Activated B cell treated with CpG ODN at 0.5 μM for 24 hours (primary cell): ENCODE results near the gene CSF2. TPM values are rescaled to one million over a fixed set of nuclear protein-coding genes. Genes with fewer than 3 reads are reported as not detected.

Experiments
- ATAC-seq: fragments of 200-7000 bp; cut with Tn5 transposase; one replicate; pipeline ENCODE4 v1.10.0; 2021; ENCODE audit warnings: low read depth, mild to moderate bottlenecking, moderate library complexity
- CTCF ChIA-PET: fragments of 350-600 bp; sonication (Branson Sonifier 250); formaldehyde crosslinking; loops from one replicate; lab custom pipeline; 2021; ENCODE audit warnings: antibody characterized with exemption; lab: Charles Lee
- POLR2A ChIA-PET: fragments of 350-600 bp; sonication (Branson Sonifier 250); formaldehyde crosslinking; loops from one replicate; lab custom pipeline; 2021; ENCODE audit warnings: antibody characterized with exemption; lab: Charles Lee
- DNase-seq: peaks from one replicate; pipeline ENCODE4 v3.0.0; 2022
- H3K27ac Mint-ChIP-seq: one replicate; pipeline ENCODE4 v1.8.0; 2020; ENCODE audit warnings: mixed read lengths
- H3K27me3 Mint-ChIP-seq: one replicate; pipeline ENCODE4 v1.8.0; 2021; ENCODE audit warnings: mixed read lengths
- H3K36me3 Mint-ChIP-seq: one replicate; pipeline ENCODE4 v1.8.0; 2021; ENCODE audit warnings: low read depth, mixed read lengths
- H3K4me1 Mint-ChIP-seq: one replicate; pipeline ENCODE4 v1.8.0; 2021; ENCODE audit warnings: mixed read lengths
- H3K4me3 Mint-ChIP-seq: one replicate; pipeline ENCODE4 v1.8.0; 2020; ENCODE audit warnings: mild to moderate bottlenecking, mixed read lengths
- H3K9me3 Mint-ChIP-seq: one replicate; pipeline ENCODE4 v1.8.0; 2020; ENCODE audit warnings: mixed read lengths
- intact Hi-C: fragments of 100-400 bp; cut with micrococcal nuclease; formaldehyde crosslinking; loops from one replicate; pipeline ENCODE4 v1.15.1; 2024
- total RNA-seq: library from RNA; stranded (reverse); gene quantifications from 2 replicates; pipeline ENCODE4 v1.2.3, GENCODE V29; 2022
- TF ChIP-seq, protein P1 (sequence below): fragments of 200-600 bp; IDR thresholded peaks from one replicate; pipeline ENCODE4 v1.8.0; 2022; ENCODE audit warnings: antibody characterized with exemption, mild to moderate bottlenecking

Gene CSF2
- total RNA-seq, 1 donor from 2014 or later = not detected

GRCh38 chr5:132087176-132087575 is 13.6 kb downstream of the CSF2 start:
- no peak overlapping the region for H3K4me3 Mint-ChIP-seq
- H3K9me3 Mint-ChIP-seq = no peaks in the 10 kb centered on the region
- no peak for DNase-seq
- no peak for ATAC-seq
- no peak overlapping the region for H3K27ac Mint-ChIP-seq
- ChIA-PET POLR2A (no interaction called here), CTCF (no interaction called here)
- TF ChIP-seq, protein P1, sequence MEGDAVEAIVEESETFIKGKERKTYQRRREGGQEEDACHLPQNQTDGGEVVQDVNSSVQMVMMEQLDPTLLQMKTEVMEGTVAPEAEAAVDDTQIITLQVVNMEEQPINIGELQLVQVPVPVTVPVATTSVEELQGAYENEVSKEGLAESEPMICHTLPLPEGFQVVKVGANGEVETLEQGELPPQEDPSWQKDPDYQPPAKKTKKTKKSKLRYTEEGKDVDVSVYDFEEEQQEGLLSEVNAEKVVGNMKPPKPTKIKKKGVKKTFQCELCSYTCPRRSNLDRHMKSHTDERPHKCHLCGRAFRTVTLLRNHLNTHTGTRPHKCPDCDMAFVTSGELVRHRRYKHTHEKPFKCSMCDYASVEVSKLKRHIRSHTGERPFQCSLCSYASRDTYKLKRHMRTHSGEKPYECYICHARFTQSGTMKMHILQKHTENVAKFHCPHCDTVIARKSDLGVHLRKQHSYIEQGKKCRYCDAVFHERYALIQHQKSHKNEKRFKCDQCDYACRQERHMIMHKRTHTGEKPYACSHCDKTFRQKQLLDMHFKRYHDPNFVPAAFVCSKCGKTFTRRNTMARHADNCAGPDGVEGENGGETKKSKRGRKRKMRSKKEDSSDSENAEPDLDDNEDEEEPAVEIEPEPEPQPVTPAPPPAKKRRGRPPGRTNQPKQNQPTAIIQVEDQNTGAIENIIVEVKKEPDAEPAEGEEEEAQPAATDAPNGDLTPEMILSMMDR = no peak
- no peaks in the 10 kb centered on the region for H3K27me3 Mint-ChIP-seq
- intact Hi-C loops = no loop called here
- no peaks in the 10 kb centered on the region for H3K36me3 Mint-ChIP-seq
- peaks cover 3% of the 10 kb centered on the region for H3K4me1 Mint-ChIP-seq

GRCh38 chr5:132087661-132088060 is 14.1 kb downstream of the CSF2 start:
- no peak overlapping the region for H3K27ac Mint-ChIP-seq
- H3K4me1 Mint-ChIP-seq = peaks cover 3% of the 10 kb centered on the region
- no peaks in the 10 kb centered on the region for H3K27me3 Mint-ChIP-seq
- no peaks in the 10 kb centered on the region for H3K36me3 Mint-ChIP-seq
- DNase-seq (peak; percentile 12), ATAC-seq (no peak)
- H3K4me3 Mint-ChIP-seq = no peak overlapping the region
- no peaks in the 10 kb centered on the region for H3K9me3 Mint-ChIP-seq
- CTCF ChIA-PET = no interaction called here
- POLR2A ChIA-PET = no interaction called here
- TF ChIP-seq, protein P1 = no peak
- intact Hi-C loops = no loop called here

DNA sequence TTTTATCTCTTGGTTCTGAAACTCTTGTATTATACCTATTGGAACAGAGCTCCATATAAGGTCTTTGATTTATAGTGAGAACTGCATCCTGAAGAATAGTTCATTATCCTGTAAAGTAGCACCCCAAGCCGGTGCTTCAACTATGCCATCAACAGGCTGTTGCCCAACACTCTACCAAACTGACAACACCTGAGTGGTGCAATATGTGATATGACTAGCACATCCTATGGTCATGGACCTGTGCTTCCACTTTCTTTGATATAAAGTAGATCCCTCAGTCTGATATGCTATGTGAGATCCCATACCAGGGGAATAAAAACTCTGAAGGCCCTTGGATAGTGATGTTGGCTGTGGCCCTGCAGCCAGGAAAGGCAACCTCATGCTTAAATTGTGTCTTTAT is 15.8 kb downstream of the CSF2 start:
- DNase-seq (no peak), ATAC-seq (no peak)
- TF ChIP-seq, protein P1 = no peak
- Mint-ChIP-seq H3K9me3 (no peaks in the 10 kb centered on the region), H3K27me3 (no peaks in the 10 kb centered on the region), H3K4me3 (no peak overlapping the region), H3K4me1 (peaks cover 11% of the 10 kb centered on the region), H3K27ac (no peak overlapping the region), H3K36me3 (no peaks in the 10 kb centered on the region)
- ChIA-PET POLR2A (no interaction called here), CTCF (no interaction called here)
- intact Hi-C loops = no loop called here

DNA sequence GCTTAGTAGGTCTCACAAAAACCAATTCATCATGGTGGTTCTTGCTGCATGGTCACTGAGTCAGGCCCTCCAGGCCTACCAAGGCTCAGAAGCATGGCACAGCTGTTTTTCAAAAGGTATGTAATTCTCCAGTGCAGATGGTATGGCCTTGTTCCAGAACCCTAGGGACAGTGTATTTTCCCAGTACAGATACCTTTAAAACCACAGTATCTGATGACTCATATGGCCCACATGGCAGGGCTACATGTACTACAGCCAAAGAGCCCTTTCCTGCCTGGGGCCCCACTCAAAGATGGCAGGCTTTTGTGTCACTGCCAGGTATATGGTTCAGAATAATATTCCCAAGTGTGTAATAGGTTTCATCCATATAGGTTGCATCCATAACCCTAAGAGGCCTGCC is 16.5 kb downstream of the CSF2 start:
- DNase-seq = no peak
- CTCF ChIA-PET = no interaction called here
- Mint-ChIP-seq H3K27me3 (no peaks in the 10 kb centered on the region), H3K9me3 (no peaks in the 10 kb centered on the region), H3K4me3 (no peak overlapping the region), H3K4me1 (peaks cover 18% of the 10 kb centered on the region), H3K36me3 (no peaks in the 10 kb centered on the region), H3K27ac (no peak overlapping the region)
- intact Hi-C loops = no loop called here
- POLR2A ChIA-PET = no interaction called here
- peak; percentile 43 for ATAC-seq
- TF ChIP-seq, protein P1 = no peak

- Mint-ChIP-seq H3K27ac (no peak overlapping the region), H3K4me1 (peaks cover 44% of the 10 kb centered on the region), H3K4me3 (no peak overlapping the region), H3K9me3 (no peaks in the 10 kb centered on the region), H3K36me3 (no peaks in the 10 kb centered on the region), H3K27me3 (no peaks in the 10 kb centered on the region)
- DNase-seq = no peak
- intact Hi-C loops = loop anchor here (1.0 kb wide), 1 partner anchor 10 kb away; no protein-coding TSS in a partner anchor
- ChIA-PET CTCF (interaction anchor here (0.9 to 1.3 kb wide), 2 partner anchors 10 to 28 kb away, joined by 3 to 4 read pairs; no protein-coding TSS in a partner anchor), POLR2A (no interaction called here)
- ATAC-seq = no peak
- TF ChIP-seq, protein P1 = no peak
Measured at GRCh38 chr5:132093271-132093670, 19.7 kb downstream of the CSF2 start.
